Activated CD4-positive, alpha-beta T cell treated with anti-CD3 and anti-CD28 coated beads, Interleukin-2, amount 50 U/mL, for 24 hours (primary cell): ENCODE measurements around the gene DAAM2.

Experiments
- DNase-seq, 2 donors: peaks; one replicate each; pipeline ENCODE4 v3.0.0-alpha.2; 2020; ENCODE audit warnings: low read depth in 1 of 2, low spot score in 1 of 2

Gene DAAM2

DNA sequence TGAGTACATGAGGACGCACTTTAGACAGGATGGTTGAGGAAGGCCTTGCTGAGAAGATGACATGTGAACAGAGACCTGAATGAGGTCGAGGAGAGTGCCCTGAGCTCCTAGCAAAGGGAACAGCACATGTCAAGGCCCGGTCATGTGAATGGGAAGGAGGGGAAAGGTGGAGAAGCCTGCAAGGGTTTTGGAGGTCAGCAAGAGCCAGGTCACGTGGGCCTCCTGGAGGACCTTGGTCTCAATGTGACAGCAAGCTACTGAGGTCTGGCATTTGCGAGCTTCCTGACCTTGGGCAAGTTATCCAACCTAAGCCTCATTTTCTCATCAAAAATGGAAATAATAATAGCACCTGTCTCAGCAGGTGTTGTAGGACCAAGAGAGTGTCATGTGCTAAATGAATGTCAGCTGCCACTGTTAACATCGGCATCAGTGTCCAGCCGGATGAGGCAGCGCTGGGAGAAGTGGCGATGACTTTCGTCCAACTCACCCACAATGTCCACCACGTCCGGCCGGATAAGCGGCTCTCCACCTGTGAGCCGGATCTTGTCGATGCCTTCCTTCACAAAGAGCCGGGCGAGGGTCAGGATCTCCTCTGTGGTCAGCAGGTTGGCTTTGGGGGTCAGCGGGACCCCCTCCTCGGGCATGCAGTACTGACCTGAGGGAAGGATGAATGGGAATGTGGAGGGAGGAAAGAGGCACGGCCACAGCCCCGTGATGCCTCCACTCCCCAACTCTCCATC lies 133.2 kb downstream of the DAAM2 start:
- no peak for DNase-seq

DNA sequence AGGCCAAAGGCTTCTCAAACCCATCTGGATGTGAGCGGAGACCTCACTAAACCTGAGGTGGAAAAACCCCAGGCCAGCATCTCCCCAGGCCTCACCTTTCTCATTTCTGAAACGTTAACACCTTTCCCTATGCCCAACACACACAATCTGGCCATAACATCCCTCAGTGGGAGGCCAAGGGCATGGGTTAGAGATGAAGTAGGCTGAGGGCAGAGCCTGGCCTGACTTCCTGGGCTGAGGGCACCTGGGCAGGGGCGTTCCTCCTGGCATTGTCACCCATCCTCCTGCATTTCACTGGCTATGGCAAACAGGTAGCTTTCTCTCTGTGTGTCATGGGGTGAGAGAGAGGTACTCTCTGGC lies 133.7 kb downstream of the DAAM2 start:
- no peak for DNase-seq

DNA sequence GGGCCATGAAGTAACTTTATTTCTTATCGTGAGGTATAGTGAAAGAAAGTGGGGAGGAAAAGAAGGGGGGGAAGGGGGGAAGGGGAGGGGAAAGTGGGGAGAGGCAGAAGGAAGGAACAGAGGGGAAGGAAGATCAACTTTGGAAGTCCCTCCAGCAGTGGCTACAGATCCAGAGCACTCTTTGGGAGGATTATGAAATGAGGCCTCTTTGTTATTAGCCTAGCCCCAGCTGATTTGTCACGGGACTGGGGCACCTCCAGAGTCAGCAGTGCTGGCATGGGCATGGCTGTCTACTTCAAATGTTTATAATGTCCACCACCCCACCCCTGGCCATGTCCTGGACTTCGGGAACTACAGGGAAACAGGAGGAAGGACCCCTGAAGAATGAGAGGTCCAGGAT lies 134.5 kb downstream of the DAAM2 start:
- no peak for DNase-seq

DNA sequence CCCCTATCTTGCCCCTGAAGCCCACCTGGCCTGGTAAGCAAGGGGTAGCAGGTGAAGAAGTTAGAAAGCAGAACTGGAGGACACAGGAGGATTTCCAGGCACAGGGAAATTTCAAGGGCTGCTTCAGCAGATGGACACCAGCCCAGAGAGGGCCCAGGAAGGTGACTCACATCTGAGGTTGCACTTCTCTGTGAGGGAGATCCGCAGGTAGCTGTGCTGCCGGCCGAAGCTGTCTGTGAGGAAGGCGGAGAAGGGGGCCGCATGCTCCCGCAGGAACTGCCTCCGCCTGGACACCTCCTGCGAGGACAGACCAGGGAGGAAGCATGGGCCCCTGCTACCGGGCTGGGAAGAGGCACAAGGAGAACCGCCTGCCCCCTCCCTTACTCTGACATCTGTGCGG lies 135.0 kb downstream of the DAAM2 start:
- no peak for DNase-seq

DNA sequence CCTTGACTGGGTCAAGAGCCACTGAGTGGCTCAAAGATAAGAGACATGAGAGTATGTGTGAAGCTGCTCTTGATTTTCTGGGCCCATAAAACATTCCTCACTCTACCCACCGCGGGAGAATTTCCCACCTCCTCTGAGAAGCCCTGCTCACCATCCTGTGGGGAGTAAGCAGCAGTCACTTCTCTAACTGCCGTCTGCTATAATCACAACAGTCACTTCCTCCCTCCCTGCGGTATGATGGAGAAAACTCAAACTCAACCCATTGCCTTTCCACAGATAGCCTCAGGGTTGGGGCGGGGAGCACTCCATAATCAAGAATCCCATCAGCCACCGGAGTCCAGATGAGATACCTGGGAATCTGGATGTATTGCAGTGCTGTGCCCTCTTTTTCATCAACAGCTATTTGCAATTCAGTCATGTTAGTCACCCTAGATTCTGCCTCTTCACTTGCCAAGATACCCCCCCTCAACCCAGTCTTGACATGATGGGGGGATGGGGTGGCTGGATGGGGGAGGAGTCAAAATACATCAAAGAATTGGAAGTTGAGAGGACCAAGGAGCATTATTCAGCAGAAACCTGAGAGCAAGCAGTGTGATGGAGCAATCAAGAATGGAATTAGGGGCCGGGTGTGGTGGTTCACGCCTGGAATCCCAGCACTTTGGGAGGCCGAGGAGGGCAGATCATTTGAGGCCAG lies 137.0 kb downstream of the DAAM2 start:
- DNase-seq, result no peak

DNA sequence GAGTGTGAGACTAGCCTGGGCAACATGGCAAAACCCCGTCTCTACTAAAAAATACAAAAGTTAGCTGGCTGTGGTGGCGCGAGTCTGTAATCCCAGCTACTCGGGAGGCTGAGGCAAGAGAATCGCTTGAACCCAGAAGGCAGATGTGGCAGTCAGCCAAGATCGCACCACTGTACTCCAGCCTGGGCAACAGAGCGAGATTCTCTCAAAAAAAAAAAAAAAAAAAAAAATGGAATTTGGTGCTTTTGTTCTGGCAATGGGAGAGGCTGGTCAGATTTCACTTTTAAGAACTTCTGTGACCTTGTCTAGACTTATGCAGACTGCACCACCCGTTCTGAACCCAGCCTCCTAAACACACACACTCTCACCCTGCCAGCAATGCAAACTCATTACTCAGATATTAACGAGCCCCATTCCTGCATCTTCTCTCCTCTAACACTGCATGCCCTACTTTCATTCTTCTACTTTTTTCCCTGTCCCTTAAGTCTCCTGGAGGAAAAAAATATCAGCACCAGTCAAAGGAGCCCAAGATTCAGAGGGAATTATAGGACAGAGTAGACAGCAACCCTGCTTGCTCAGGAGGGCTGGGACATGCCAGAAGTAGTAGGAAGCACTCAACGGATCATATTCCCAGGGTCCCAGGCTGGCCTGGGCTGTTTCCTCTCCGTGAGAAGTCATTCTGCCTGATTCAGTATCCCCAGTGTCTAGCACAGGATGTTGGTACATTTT lies 137.7 kb downstream of the DAAM2 start:
- no peak for DNase-seq

DNA sequence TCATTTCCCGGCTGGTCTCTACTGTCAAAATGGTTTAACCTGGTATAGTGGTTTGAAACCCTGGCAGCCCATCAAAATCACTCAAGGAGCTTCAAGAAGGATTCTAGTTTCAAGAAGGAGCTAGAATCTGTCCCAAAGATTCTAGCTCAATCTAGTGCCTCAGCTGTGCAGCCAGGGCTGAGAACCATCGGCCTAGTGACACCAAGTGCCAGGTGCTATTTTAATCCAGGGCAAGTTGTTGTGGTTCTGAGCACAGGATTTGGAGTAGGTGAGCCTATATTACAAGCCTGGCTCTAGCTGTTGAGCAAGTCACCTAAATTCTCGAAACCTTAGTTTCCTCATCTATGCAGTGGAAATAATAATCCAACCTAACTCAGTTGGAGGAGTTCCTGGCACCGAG lies 138.4 kb downstream of the DAAM2 start:
- DNase-seq, result no peak

DNA sequence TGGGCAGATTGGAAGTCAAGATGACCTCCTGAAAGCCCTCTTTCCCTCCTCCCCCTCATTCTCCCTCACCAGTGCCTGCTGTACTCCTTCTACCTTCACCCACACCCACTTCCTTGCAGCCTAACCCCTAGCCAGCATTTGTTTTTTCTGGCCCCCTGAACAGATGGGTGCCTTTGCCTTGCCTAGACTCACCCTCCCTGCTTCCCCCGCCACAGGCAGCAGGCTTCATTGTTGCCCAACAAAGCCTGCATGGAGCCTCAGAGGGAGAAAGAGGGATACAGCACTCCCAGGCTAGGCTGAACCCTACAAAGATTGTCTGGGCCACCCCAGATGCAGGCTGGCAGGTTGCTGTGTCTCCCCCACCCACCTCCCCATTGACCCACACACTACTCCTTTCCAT lies 139.4 kb downstream of the DAAM2 start:
- no peak for DNase-seq

DNA sequence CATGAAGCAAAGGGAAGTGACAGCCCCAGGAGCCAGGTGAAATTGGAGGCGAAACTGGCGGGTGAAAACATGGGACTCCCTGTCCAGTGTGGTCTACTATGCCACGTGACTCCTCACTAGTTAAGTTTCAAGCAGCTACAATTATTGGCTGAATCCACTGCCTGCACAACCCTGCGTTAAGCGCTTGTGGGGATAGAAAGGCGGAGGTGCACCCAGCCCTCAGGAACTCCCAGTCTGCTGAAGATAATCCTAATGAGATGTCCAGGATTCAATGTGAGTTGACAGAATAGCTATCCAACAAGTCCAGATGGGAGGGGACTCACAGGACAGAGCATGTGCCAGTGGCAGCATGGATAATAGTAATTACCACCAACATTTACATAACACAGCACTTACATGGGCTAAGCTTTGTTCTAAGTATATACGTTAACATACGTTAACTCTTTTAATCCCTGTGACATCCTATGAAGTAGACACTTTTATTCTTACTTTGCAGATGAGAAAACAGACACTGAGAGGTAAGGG lies 140.3 kb downstream of the DAAM2 start:
- no peak for DNase-seq

DNA sequence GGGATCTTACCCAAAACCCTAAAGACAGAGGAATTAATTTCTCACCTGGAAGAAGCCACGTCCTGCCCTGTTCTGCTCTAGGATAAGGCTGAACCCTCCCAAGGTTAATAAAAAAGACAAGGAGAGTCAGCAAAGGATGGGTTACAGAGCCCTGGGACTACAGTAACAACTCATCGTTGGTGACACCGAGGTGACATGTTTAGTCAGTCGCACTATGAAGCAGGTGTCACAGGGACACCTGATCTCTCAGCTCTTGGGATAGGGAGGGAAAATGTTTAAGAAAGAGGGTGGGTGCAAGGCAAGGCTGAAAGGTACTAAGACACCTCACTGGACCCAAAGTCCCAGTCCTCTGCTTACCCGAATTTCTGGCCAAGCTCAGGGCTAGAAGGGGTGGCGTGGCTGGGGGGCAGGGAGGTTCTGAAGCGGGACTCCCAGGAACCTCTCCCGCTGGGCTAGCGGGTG lies 141.5 kb downstream of the DAAM2 start:
- DNase-seq, result no peak

DNA sequence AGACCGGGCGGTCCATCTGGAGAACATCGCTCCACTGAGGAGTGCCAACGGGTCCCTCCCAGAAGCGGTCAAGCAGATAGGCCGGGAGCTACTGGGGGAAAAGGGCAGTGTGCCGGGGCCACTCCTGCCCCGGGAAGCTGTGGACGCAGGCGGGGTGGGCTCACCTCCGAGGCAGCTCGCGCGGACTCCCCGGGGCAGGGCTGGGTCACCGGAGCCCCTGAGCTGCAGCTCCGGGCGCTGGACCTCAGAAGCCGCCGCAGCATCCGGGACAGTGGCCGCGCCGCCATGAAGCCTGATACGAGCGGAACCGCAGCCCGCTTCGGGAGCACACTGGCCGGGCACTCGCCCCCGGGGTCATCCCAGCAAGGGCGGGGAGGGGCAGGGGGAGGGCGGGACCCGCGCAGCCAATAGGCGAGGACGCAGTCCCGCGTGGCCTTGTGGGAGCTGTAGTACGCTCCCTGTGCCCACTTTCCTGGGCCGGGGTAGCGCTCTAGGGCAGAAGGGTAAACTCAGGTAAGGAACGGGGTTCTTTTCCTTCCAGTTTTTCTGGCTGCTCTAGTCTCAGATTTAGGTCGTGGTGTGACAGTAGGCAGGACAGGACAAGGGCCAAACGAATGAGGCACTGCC lies 142.1 kb downstream of the DAAM2 start, which contains the start of gene MOCS1:
Gene MOCS1 (minus strand): TSS at position 332 of the 627 bp plus-strand sequence. CDS start 45 bp downstream, at position 287.
- DNase-seq, result peak in 1 of 2 donors; percentile 12

DNA sequence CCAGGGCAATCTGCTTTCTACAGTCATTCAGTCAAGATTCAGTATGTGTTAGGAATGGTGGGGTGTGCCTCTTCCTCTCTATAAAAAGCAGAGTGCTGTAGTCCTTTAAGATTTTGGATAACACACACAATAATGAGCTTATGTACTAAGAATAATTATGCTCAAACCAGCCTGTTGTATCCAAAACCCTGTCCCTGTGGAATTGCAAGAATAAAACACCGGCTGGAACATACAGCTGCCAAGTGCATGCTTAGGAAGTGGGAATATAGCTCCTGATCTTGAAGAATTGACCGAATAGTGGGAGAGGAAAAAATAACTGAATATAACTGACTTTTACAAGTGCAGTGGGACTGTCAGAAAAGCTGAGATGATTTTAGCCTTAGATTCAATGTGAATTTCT lies 143.1 kb downstream of the DAAM2 start:
- no peak for DNase-seq

DNA sequence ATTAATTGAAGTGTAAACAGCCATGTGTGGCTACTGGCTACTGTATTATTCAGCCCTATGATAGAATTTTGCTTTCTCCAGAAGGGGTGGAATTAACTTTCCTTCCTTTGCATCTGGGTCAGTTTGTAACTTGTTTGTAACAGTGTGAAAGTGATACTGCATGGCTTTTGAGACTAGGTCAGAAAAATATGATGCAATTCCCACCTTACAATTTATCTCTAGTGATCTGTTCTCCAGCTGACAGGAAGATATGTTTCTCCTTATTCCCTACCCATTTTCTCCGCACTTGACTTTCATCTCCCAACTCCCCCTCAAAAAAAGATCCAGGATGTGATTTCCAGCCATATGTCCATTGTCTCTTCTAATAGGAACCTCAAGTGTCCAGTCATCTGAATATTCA lies 144.7 kb downstream of the DAAM2 start:
- DNase-seq, result no peak

DNA sequence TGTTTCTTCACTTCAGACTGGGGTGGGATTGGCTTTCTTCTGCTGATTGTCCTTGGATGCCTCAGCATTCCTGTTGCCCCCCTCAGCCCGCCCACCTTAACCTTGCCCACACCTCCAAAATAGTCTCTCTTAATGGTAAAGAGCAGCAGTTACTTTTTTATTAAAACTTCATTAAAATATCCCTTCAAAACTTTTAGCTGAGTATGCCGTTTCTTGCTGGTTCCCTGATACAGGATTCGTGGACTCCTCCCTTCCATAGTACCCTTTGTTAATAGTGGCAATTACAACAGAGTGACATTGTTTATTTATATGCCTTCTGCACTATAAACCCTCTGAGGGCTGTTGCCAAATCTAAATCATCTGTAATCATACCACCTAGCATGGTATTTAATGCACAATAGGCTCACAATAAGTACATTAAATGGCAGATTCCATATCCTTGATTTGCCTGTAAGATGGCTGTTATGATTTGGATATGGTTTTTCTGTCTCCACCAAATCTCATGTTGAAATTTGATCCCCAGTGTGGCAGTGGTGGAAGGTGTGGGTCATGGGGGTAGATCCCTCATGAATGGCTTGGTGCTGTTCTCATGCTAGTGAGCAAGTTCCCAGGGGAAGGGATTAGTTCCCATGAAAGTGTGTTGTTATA lies 145.6 kb downstream of the DAAM2 start:
- DNase-seq, result no peak

DNA sequence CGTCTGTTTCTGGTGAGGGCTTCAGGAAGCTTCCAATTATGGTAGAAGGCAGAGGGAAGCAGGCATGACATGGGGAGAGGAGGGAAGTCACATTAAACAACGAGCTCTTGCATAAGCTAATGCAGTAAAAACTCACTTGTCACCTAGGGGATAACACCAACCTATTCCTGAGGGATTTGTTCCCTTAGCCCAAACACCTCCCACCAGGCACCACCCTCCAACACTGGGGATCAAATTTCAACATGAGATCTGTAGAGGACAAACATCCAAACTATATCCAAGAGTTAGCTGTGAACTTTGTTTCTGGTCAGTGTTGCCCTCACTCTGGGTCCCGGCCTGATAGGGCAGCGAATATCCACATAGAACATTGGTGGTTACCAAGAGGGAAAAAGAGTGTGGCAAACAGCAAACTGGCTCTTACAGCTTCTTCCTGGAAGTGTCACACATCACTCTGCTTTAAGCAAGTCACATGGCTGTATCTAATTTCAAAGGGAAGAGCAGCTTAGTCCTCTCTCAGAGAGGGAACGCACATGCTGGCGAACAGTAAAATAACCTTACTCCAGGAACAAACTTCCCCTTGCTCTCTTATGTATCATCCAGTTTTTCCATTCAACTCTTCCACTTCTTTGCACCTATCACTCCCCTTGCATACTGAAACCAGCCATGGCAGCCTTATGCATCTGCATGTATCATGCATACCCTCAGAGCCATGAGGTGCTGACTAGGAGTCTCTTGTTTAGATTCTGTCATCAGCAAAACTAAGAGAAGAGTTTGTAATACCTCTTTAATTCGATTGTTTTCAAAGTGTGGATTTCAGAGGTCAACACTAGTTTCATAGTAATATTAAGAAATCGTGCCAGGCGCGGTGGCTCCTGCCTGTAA lies 146.8 kb downstream of the DAAM2 start:
- no peak for DNase-seq

DNA sequence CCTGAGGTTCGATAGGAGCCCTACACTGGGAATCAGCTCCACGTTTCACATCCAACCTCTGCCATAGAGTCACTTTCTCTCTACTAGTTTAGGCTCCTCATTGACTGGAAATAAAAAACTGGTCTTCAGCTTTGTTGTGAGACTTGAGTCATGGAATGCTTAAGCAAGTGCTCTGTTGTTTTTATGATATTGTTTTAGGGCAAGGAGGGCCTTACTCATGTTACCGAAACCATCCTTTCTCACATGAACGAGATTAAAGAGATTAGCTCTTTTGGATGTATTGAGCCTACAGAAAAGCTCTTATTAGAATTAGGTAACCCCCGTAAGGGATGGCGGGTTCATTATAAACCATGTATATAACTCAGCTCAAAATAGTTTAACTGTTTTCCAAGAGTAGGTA lies 149.0 kb downstream of the DAAM2 start:
- no peak for DNase-seq

DNA sequence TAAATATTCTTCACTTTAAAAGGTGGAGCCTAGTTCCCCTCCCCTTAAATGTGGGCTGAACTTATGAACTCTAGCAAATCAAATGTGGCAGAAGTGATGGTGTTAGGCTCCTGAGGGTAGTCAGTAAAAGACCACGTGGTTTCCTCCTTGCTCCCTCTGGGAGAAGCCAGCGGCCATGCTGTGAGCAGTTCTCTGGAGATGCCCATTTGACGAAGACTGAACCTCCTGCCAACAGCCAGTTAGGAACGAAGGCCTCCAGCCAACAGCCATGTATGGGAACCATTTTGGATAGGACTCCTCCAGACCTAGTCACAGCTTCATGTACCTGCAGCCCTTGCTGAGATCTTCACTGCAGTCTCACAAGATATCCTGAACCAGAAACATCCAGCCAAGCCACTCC lies 149.6 kb downstream of the DAAM2 start:
- no peak for DNase-seq

DNA sequence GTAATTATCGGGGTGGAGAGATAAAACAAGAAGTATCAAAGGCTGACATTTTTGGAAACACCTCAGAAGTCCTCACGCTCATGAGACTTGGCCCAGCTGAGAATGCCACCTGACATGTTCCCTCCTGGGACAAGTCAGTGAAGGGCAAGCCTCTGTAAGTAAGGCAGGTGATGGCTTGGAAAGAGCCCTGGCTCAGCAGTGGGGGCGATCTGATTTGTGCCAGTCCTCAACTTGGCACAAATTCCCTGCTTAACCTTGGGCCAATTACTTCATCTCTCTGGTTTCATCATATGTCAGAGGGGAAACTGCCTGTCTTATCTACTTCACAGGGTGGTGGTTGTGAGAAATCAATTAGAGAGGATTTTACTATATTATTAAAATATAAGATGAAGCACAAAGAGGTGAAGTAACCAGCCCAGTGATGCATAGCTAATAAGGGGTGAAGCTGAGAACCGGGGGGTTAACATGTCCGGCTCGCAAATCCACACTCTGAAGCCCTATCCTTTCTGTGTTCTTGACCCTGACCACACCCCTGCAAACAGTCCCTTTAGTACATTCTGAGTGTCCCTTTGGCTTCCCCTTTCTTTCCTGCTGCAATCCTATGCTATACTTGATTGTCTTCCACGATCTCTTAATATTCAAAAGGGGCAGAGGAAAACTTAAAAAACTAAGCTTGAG lies 150.9 kb downstream of the DAAM2 start:
- DNase-seq, result no peak

DNA sequence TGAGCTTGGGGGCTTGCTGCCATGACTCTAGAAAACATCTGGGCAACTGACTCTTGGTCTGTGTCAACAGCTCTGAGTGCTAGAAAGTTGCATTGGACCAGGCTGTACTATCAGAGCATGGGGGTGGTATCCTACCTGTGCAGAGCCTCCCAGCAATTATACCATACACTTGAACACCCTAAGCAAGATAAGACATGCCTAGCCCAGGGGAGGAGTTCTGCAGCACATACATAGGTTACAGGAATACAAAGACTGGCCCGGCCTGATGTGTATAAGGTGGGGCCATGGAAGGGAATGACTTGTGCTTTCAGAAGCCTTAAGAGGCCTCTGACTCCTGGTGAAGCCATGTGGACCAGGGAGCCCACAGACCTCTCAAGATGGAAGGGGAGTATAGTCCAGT lies 153.4 kb downstream of the DAAM2 start:
- DNase-seq, result no peak
